LoVo (cell line): ENCODE measurements around the gene PLPP2.
A peak's percentile ranks its signal among the peaks of the same experiment; 100 is the strongest.

Experiments used
- DNase-seq: peaks from one replicate; pipeline ENCODE4 v3.0.0-alpha.2; 2016; ENCODE audit warnings: low spot score

The PLPP2 gene

DNA sequence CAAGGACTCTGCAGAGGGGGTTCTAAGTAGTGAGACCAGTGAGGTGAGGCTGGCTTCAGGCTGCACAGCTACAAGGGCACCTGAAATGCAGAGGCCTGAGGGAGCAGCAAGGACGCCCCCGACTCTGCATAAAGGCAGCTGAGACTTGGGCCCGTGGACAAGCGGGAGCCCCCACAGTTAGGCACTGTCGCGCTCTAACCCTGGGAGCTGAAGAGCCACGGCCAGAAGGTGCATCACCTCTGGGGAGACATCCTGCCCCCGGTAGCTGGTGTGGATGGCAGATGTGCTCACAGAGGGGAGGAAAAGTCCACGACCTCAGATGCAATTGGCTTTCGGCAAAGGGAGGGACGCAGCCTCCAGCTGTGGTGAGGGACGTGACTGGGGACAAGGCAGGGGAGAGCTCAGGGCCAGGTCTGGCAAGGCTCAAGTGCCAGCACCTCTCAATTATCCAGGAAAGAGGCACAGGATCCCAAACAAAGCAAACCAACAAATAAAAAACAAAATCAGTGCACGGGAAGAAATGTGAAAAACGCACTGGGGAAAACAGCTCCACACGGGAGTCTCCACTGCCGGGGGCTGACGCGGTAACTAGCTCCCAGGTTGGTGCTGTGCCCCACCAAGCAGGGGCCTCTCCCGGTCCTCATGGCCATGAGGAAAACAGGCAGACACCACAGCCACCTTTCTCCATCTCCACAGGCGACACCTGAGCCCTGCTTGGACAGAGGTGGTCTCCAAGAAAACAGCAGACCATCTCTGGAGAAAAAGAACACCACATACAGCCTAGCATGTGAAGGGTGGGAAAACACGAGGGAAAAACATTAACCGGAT is 23.0 kb upstream of the PLPP2 start:
- DNase-seq: no peak

DNA sequence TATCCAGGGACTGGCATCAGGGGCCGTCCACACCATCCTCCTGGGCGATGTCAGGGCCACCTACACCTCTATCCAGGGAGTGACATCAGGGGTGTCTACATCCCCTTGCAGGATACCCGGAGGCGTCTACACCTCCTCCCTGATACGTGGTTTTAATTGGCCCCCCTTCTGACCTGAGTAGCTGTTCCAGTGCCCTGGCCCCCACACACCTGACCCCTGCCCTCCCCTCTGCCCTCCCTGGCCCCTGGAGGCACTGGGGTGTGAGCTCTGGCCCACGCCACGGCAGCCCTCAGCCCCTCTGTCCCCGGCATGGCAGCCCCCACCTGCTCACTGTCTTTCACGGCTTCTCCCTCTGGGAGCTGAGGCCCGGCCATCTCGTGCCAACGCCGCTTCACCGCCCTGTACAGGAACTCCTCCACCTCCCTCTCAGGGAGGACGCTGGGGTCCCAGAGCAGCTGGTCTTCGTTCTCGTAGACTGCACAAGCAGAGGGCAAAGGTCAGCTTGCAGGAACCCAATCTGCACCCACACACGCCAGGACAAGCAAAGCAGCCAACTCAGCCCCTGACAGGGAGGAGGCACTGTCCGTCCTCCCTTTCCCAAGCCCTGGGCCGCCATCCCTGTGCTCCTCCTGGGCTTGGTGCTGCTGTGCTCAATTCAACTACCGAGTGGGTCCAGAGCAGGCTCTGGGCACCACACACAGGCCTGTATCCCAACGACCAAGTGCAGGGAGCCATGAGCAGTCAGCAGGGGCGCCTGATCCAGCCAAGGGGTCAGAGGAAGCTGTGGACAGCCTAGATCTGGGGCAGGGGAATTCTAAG is 22.2 kb upstream of the PLPP2 start:
- no peak for DNase-seq

DNA sequence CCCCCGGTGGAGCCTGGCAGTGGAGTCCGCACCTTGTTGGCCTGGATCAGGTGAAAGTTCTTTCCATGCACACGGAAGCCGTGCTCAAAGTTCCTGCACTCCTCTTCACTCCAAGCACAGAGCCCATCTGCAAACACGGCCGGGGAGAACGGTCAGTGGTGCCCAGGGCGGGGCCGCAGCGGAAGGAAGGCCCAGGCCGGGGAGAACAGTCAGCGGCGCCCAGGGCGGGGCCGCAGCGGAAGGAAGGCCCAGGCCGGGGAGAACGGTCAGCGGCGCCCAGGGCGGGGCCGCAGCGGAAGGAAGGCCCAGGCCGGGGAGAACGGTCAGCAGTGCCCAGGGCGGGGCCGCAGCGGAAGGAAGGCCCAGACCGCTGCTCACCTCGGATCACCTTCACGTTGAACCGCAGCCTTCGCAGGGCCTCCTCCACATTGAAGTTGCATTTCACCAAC is 20.6 kb upstream of the PLPP2 start:
- no peak for DNase-seq

DNA sequence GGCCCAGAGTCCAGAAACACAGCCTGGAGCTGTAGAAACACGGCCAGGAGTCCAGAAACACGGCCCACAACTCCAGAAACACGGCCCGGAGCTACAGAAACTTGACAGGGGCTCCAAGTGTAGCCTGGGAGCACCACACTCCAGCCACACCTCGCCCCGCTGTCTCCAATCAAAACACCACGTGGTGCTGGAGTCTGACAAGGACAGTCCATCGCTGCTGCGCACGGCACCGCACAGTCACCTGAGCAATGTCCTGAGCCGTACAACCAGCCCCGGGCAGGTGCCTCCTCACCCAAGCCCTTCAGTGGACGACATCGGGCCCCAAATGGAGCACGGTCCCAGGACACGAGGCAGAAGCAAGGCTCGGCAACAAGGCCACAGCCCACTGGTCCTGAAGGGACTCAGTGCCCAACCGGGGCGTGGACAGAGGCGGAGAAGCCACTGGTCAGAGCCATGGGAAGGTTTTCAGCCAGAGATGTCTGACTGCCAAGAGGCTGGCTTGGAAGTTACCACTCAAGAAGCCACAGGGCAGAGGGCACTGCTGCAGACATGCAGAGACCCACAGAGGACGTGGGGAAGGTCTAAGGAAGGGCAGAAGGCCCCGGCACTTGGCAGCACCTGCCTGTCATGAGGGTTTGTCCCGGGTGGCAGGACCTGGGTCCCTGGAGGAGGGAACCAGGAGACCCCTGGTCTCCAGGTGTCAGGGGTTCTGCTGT is 19.7 kb upstream of the PLPP2 start:
- no peak for DNase-seq

DNA sequence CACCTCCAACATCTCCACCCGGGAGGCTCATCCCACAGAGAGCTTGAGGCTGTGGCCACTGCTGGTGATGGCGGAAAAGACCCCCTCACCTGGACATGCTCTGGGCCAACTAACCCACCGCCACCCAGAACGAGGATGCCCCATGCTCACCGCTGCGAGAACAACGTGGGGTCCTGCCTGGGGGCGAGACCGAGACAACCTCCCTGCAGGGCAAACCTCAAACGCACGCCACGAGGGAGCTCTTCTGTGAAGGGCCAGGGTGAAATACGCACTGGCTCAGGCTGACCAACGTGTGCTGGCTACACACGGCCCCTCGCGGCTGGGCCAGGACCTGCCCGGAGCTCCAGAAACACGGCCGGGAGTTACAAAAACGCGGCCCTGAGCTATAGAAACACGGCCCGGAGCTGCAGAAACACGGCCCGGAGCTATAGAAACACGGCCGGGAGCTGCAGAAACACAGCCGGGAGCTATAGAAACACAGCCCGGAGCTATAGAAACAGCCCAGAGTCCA is 19.0 kb upstream of the PLPP2 start:
- DNase-seq: no peak

DNA sequence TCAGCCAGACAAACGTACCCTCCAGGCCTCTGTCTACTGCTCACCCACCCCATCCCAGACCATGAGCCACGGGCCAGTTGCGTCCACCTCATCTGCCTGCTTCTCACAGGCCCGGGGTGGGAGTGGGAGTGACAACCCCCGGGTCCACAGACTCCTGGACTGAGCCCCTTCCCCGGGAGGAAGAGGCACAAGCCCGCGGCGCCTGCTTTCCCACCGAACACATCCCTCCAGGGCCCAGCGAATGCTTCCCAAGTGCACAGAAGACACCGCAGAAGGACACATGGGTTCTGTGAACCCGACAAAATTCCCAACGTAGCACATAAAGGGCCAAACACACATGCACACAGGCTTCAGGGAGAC is 18.0 kb upstream of the PLPP2 start:
- DNase-seq: no peak

DNA sequence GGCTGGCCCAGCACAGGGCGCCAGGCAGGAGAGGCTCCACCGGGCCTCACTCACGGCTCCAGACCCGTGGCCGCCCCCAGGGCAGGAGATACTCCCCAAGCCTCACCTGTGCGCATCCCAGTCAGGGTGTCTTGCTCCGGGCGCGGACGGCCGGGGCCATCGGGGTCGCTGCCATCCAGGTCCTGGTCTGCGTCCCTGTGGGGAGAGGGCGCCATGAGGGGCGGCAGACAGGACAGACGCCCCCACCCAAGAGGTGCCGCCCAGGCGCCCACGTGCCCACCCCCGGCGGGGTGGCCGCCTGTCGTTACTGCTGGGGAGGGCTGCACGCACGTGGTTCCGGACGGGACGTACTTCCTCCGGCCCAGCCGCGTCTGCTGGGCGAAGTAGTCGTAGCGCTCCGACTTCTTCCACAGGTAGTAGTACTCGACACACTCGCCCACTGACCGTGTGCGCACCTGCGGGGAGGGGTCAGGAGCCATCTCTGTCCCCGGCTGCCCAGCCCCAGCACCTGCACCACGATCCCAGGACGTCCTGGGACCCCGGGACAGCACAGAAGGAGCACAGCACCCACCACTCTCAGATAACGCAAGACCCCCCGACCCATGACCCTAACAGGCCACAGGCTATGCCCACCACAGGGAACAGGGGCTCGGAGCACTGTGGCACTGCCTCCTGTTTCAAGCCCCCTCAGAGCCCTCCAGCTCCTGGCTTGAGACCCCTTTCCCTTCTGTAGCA is 17.4 kb upstream of the PLPP2 start:
- DNase-seq: no peak

DNA sequence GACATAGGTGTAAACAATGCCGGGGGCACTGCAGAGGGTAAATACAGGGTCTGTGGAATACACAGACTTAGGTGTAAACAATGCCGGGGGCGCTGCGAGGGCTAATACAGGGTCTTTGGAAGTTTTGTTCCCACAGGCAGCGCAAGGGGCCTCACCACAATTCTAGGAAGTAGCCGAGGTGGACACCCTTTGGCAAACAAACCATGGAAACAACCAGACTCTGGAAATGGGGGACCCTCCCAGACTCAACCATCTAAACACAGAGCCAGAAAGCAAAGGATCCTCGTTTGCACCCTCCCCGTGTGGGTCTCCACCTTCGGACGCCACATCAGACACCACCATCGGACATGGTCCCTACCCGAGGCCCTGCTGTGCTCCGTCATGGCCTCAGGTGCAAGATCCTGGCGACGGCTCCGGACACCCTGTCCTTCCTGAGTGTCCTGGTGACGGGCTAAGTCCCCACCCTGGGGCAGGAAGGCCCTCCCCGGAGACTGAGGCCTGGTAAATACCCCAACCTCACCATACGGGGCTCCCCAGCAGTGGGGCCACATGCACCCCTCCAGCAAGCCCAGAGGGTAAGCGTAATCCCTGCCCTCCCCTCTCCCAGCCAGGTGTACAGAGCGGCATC is 16.7 kb upstream of the PLPP2 start:
- DNase-seq: no peak

DNA sequence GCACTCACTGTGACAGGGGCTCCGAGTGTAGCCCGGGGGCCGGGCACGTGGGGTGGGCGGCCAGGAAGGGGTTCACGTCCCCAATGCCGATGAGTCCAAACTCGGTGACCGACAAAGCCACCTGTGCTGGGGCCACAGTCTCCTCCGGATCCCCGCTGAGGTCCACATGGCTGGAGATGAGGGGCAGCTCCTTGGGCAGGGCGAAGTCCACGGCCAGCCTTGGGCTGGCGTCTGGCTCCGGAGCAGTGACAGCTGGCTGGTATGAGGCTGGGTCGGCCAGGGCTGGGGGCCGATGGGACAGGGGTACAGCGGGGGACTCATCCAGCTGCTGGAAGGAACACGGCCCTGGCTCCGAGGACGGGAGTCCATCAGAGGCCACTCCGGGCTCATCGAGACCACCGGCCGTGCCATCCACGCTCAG is 15.9 kb upstream of the PLPP2 start:
- no peak for DNase-seq

DNA sequence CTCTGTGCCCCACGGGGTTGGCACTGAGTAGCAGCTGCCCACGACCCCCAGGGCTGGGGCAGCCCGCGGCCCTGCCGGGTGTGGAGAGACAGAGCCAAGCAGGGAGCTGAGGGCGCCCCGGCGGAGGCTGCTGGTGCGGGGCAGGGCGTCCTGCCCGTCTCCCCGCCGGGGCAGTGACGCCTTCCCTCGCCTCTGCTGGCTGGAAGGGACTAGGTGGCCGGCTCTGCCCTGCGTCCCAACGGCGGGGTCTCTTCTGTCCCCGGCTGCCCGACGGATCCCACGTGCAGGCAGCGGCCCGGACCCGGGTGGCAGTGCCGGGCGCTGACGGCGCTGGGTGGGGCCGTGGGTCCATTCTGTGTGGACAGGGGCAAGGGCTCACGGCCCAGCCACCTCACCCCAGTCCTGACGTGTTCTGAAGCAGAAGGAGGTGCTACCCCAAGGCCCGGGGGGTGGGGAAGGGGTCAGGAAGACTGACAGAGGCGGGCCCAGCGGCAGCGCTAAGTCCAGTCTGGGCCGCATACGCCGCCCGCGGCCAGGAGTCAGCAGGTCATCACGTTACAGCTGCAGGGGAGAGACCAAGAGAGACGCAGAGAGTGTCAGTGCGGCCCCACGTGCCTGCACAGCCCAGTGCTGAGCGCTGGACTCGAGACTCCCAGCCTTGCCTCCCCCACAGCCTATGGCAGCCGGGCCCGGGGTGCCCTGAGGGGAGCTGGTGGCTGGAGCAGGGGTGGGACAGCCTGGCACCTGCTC is 15.1 kb upstream of the PLPP2 start:
- DNase-seq: no peak

DNA sequence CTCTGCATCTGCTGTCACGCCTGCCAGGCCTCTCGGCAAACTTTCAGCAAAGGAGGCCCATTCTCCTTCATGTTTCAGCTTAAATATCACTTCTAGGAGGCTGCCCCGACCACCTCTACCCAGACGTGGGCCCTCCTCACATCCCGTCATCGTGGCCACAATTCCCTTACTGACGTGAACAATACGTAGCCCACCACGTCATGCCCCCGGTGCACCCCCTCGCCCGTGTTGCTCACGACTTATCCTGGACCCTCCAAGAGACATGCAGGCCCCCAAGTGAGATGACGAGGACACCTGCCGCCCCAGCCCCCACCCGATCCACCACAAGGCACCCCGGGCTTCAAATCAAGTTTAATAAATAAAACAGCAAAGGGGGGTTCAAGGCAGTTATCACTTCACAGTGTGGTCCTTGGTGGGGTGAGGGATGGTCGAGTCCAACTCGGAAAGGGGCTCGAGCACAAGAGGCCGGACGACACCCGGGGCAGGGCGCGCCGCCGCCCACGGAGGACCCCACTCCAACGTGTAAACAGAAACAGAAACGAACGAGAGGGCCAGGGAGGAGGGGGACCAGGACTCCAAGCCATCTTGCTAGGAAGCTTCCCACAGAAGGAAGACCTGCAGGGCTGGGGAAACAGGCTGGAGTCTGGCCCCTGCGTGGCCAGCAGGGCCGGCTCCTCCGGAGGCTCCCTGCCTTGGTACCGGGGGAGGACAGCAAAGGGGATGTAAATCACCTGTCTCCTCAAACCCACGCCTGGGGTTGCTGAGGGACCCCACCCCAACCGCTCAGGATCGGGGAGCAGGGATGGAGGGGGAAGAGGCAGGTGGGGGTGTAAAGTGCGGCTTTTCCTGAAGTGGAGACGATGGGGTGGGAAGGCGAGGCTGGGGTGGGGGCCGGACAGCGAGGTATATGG is 14.3 kb upstream of the PLPP2 start:
- DNase-seq: no peak

DNA sequence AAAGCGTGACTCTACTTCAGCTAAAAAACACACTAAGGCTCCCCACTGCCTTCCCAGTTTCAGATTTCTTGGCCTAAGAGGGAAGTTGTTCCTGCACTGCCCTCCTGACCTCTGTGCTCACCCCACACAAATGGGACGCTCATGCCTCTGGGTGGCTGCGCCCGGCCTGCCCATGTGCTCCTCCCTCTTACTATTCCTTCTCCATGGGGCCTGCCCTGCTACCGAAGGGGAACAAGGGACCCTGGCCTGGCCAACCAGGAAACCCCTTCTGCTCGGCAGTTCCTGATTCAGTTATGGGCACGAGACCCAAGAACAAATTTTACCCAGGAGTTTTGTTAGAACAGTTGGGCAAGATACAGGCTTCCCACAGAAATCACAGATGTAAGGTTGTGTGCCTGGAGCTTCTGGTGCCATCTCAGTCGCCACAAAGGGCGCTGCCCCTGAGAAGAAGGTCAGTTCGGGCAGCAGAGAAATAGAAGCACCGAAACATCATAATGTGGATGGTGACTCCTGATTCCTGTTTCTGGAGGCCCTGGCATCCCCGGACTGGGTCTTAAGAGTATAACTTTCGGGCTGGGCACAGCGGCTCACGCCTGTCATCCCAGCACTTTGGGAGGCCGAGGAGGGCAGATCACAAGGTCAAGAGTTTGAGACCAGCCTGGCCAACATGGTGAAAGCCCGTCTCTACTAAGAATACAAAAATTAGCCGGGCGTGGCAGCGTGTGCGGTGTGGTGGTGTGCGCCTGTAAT is 5.4 kb upstream of the PLPP2 start:
- DNase-seq: no peak

DNA sequence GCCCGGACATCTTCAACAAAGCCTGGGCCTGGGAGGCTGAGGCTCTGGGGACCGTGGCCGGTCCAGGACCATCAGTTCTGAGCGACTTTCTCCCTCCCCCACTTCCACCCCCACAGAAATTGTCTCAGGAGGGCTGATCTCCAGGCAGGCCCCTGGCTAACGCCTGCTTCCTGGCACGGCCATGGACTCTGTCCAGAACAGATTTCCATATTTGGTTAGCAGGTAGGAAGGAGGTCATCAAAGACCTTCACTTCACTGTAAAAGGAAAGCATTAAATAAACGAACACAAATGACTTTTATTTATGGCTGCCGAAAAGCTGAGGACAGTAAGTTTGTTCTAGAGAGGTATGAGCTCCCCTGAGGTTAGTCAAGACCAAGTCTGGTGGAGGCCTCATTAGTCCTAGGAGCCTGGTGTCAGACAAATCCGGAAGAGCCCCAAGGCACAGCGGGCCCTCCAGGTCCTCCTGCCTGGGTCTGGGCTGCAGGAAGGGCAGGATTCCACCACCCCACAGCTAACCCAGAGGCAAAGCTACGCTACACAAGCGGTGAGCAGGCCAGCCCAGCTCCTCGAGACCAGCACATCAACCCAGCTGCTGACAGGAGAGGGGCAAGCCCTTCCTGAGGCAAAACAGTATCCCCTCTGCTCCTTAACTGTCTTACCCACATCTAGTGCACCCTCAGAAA is 4.6 kb upstream of the PLPP2 start:
- DNase-seq: no peak

DNA sequence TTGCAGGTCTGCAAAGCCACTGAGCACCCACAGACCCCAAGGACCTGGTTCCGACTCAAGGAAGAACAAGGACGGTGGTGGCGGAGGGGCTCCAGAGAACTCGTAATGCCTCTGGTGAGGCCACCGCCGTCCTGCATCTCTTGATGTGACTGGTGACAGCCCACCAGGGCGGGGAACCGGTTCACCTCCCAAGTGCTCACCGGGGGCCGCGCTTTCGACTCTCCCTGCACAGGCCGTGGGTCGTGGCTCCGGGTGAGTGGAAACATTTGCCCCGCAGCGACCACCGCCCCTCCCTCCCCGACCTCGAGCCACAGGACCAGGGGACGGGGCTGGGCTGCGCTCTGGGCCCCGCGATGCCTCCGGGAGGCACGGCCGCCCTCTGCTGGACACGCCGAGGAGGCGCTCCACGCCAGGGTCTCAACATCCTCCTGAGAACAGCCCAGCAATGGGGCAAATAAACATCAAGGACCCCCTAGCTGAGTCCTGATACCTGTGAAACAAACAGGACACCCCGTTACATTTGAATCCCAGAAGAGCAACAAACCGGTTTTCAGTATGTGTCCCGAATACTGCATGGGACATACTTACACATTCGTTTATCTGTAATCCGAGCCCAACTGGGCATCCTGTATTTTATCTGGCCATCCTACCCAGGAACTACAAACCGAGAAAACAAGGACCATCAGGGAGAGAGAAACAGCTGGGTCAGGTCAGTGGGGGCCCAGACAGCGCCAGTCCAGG is 3.9 kb upstream of the PLPP2 start:
- peak; percentile 39 for DNase-seq

DNA sequence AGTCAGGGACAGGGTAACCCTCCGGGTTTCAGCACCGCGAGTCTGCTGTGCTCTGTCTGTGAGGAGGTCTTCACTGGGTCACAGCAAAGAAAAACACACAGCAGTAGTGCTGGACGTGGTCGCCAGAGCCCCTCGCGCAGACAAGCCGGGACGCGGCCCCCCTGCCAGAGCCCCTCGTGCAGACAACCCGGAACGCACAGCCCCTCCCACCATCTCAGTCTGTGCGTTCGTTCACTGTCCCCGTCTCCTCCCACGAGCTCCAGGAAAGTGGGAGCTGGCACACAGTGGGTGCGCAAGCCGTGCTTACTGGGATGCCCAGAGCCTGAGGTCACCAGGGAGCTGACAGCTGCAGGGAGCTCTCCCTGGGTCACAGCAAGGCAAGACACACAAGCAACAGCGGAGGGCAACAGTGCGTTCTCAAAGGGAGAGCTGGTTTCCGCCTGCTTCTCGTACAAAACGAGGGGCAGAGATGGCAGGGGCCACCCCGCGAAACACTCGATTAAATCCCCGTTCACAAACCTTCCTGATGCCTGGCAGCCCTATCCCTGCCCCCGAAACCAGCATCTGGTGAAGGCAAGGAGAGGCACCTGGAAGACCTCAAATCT is 3.2 kb upstream of the PLPP2 start:
- DNase-seq: no peak

DNA sequence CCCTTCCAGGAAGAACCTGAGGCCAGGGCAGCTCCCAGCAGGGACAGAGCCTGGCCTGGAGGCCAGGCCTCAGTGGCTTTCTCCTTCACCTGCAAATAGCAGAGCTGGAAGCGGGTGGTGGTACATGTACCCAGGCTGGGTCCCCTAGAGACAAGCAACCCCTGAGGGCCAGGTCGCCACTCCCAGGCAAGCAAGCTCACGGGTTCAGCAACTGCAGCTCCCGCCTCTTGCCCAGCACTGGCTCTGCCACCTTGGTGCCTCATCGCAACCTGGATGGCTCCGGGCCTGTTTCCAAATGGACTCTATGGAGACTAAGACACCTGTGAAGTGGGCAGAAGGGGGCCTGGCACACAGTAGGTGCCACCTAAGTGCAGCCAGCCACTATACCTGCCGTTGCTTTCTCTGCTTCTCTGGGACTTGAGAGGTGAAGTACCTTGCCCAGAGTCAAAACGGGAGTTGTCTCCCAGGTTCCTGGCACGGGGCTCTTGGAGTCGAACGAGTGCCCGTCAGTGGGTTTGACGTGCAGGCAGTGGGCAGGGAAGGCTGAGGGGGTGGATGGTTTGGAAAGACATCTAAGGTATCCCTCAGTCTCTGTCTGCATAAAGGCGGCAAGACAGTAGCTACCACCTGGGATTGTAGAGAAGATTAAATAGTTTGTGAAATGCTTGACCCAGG is 2.4 kb upstream of the PLPP2 start:
- no peak for DNase-seq
